Activated CD4-positive, CD25-positive, alpha-beta regulatory T cell treated with anti-CD3 and anti-CD28 coated beads, Interleukin-2, amount 50 U/mL, for 16 hours (primary cell): Measurements from ENCODE around the gene DPM1.
A peak's percentile ranks its signal among the peaks of the same experiment; 100 is the strongest.

Experiments used
- DNase-seq: peaks from one replicate; pipeline ENCODE4 v3.0.0-alpha.2; 2020; ENCODE audit warnings: low read depth, low spot score

DPM1 gene

GRCh38 chr20:50930976-50931305, 27.4 kb downstream of the DPM1 start:
- DNase-seq = no peak

GRCh38 chr20:50930139-50930975, 28.0 kb downstream of the DPM1 start:
- DNase-seq = no peak

GRCh38 chr20:50929299-50930138, 28.8 kb downstream of the DPM1 start:
- peak; percentile 89 for DNase-seq

- no peak for DNase-seq
These were observed 29.9 kb downstream of the DPM1 start for GRCh38 chr20:50928469-50928868.

GRCh38 chr20:50926530-50926929, 31.8 kb downstream of the DPM1 start:
- DNase-seq = no peak

GRCh38 chr20:50924261-50924920, 33.9 kb downstream of the DPM1 start:
- no peak for DNase-seq

- DNase-seq = no peak
These were observed 36.4 kb downstream of the DPM1 start for GRCh38 chr20:50921803-50922501.

GRCh38 chr20:50920997-50921396, 37.3 kb downstream of the DPM1 start:
- no peak for DNase-seq

- no peak for DNase-seq
These were observed 38.8 kb downstream of the DPM1 start for GRCh38 chr20:50919567-50919966.

- no peak for DNase-seq
These were observed 39.9 kb downstream of the DPM1 start for GRCh38 chr20:50918403-50918802.

GRCh38 chr20:50916934-50917333, 41.4 kb downstream of the DPM1 start:
- no peak for DNase-seq

GRCh38 chr20:50916257-50916656, 42.1 kb downstream of the DPM1 start:
- DNase-seq = no peak

GRCh38 chr20:50915424-50915823, 42.9 kb downstream of the DPM1 start:
- no peak for DNase-seq

GRCh38 chr20:50913690-50914375, 44.5 kb downstream of the DPM1 start:
- DNase-seq = no peak

- DNase-seq = no peak
These were observed 46.6 kb downstream of the DPM1 start for GRCh38 chr20:50911716-50912115.

GRCh38 chr20:50911030-50911429, 47.3 kb downstream of the DPM1 start:
- no peak for DNase-seq

- DNase-seq = no peak
These were observed 48.9 kb downstream of the DPM1 start for GRCh38 chr20:50909413-50909812.

GRCh38 chr20:50904067-50904570, 54.2 kb downstream of the DPM1 start:
- no peak for DNase-seq

- DNase-seq = no peak
These were observed 54.8 kb downstream of the DPM1 start for GRCh38 chr20:50903353-50904051.

- no peak for DNase-seq
These were observed 57.0 kb downstream of the DPM1 start for GRCh38 chr20:50901301-50901700.
